Measurements from ENCODE around the gene APLF. TPM values are rescaled to one million over a fixed set of nuclear protein-coding genes. Genes with fewer than 3 reads are reported as not detected.

APLF gene
- total RNA-seq, 1 experiment from 2014 or later: 2.4 TPM

GRCh38 chr2:68537011-68537410, 69.6 kb downstream of the APLF start:
- TF ChIP-seq EZH2 (IDR thresholded peaks at IDR 0.05; ENCODE audit: low read length, unreplicated experiment): no peak
- TF ChIP-seq CTCF (conservative IDR thresholded peaks at IDR 0.05; ENCODE audit: low read depth, low read length): no peak
- TF ChIP-seq EZH2phosphoT487 (IDR thresholded peaks at IDR 0.05; ENCODE audit: borderline replicate concordance, low read length): no peak
- Histone ChIP-seq H3K27ac (ENCODE audit: low read length) (no peak overlapping the region), H2AFZ (ENCODE audit: low read length) (no peak overlapping the region), H3F3A (ENCODE audit: low read length, unreplicated experiment) (no peaks in the 10 kb centered on the region), H3K4me3 (ENCODE audit: low read length) (no peak overlapping the region), H3K9ac (ENCODE audit: low read length) (no peak overlapping the region), H3K9me2 (replicated peaks; ENCODE audit: low read length) (no peaks in the 10 kb centered on the region), H3K4me2 (ENCODE audit: low read length) (no peak overlapping the region), H3K9me3 (ENCODE audit: low read length) (peaks cover 4% of the 10 kb centered on the region; the same call in 1 of the 2 replicates), H3K36me3 (ENCODE audit: low read depth, low read length) (no peaks in the 10 kb centered on the region), H4K20me1 (ENCODE audit: low read length) (no peaks in the 10 kb centered on the region), H3K79me2 (ENCODE audit: low read length) (no peaks in the 10 kb centered on the region), H3K27me3 (ENCODE audit: low read length) (no peaks in the 10 kb centered on the region), H3K4me1 (ENCODE audit: insufficient read depth, low read length) (no peaks in the 10 kb centered on the region)
- ChIA-PET CTCF (no interaction called here), POLR2A (ENCODE audit: unreplicated experiment) (no interaction called here)
- intact Hi-C loops (cut with micrococcal nuclease): no loop called here
- BruUV-seq (replicated peaks): no TSS peak
- no peak for ATAC-seq
- no peak for DNase-seq

- Histone ChIP-seq H3K79me2 (ENCODE audit: low read length) (no peaks in the 10 kb centered on the region), H3K4me3 (ENCODE audit: low read length) (no peak overlapping the region), H3K4me1 (ENCODE audit: insufficient read depth, low read length) (no peaks in the 10 kb centered on the region), H3K9me3 (ENCODE audit: low read length) (peaks cover 4% of the 10 kb centered on the region; the same call in 1 of the 2 replicates), H3K36me3 (ENCODE audit: low read depth, low read length) (no peaks in the 10 kb centered on the region), H3K27ac (ENCODE audit: low read length) (no peak overlapping the region), H2AFZ (ENCODE audit: low read length) (0 out of 2 replicates have a peak overlapping the region, but pooled peaks have one; percentile 9), H4K20me1 (ENCODE audit: low read length) (no peaks in the 10 kb centered on the region), H3K27me3 (ENCODE audit: low read length) (no peaks in the 10 kb centered on the region), H3F3A (ENCODE audit: low read length, unreplicated experiment) (no peaks in the 10 kb centered on the region), H3K4me2 (ENCODE audit: low read length) (no peak overlapping the region), H3K9ac (ENCODE audit: low read length) (no peak overlapping the region), H3K9me2 (replicated peaks; ENCODE audit: low read length) (no peaks in the 10 kb centered on the region)
- intact Hi-C loops (cut with micrococcal nuclease): no loop called here
- ChIA-PET POLR2A (ENCODE audit: unreplicated experiment) (no interaction called here), CTCF (no interaction called here)
- ATAC-seq (no peak), DNase-seq (no peak)
- no TSS peak for BruUV-seq (replicated peaks)
- TF ChIP-seq CTCF (conservative IDR thresholded peaks at IDR 0.05; ENCODE audit: low read depth, low read length) (no peak), EZH2 (IDR thresholded peaks at IDR 0.05; ENCODE audit: low read length, unreplicated experiment) (no peak), EZH2phosphoT487 (IDR thresholded peaks at IDR 0.05; ENCODE audit: borderline replicate concordance, low read length) (no peak)
These were observed 70.4 kb downstream of the APLF start for GRCh38 chr2:68537809-68538208.

GRCh38 chr2:68544811-68545210, 77.4 kb downstream of the APLF start:
- Histone ChIP-seq H3K27ac (ENCODE audit: low read length) (no peak overlapping the region), H3K36me3 (ENCODE audit: low read depth, low read length) (no peaks in the 10 kb centered on the region), H3K4me2 (ENCODE audit: low read length) (no peak overlapping the region), H3K4me3 (ENCODE audit: low read length) (no peak overlapping the region), H3K4me1 (ENCODE audit: insufficient read depth, low read length) (peaks cover 11% of the 10 kb centered on the region; the same call in 1 of the 2 replicates), H3K9me3 (ENCODE audit: low read length) (peaks cover 4% of the 10 kb centered on the region; the same call in 1 of the 2 replicates), H3K27me3 (ENCODE audit: low read length) (no peaks in the 10 kb centered on the region), H3F3A (ENCODE audit: low read length, unreplicated experiment) (no peaks in the 10 kb centered on the region), H3K9ac (ENCODE audit: low read length) (no peak overlapping the region), H3K9me2 (replicated peaks; ENCODE audit: low read length) (no peaks in the 10 kb centered on the region), H2AFZ (ENCODE audit: low read length) (no peak overlapping the region), H4K20me1 (ENCODE audit: low read length) (no peaks in the 10 kb centered on the region), H3K79me2 (ENCODE audit: low read length) (no peaks in the 10 kb centered on the region)
- CTCF ChIA-PET: no interaction called here
- DNase-seq: no peak
- no TSS peak for BruUV-seq (replicated peaks)
- POLR2A ChIA-PET (ENCODE audit: unreplicated experiment): no interaction called here
- no peak for TF ChIP-seq CTCF (conservative IDR thresholded peaks at IDR 0.05; ENCODE audit: low read depth, low read length)
- TF ChIP-seq EZH2 (IDR thresholded peaks at IDR 0.05; ENCODE audit: low read length, unreplicated experiment): no peak
- no peak for TF ChIP-seq EZH2phosphoT487 (IDR thresholded peaks at IDR 0.05; ENCODE audit: borderline replicate concordance, low read length)
- no peak for ATAC-seq
- intact Hi-C loops (cut with micrococcal nuclease): no loop called here
